OCI-LY1 (cell line): ENCODE data around the gene RHEX.

Source experiments
- H2AFZ ChIP-seq: fragments of 200-600 bp; sonication (generic), shearing (Covaris generic); 2 replicates; pipeline ENCODE4 v1.6.0; 2014; ENCODE audit warnings: antibody characterized with exemption, mild to moderate bottlenecking, low read length
- H3F3A ChIP-seq: fragments of 200-600 bp; sonication (generic), shearing (Covaris generic); 2 replicates; pipeline ENCODE4 v1.6.0; 2014; ENCODE audit warnings: mild to moderate bottlenecking, antibody characterized with exemption, low read length, moderate library complexity; ENCODE audit not compliant: insufficient read depth
- H3K27ac ChIP-seq: fragments of 200-600 bp; sonication (generic); 2 replicates; pipeline ENCODE4 v1.5.1; 2014; ENCODE audit warnings: low read length, mixed run types, mild to moderate bottlenecking, low read depth; ENCODE audit not compliant: poor library complexity, severe bottlenecking
- H3K27me3 ChIP-seq: fragments of 200-600 bp; sonication (generic); 2 replicates; pipeline ENCODE4 v1.6.0; 2014; ENCODE audit warnings: antibody characterized with exemption, mild to moderate bottlenecking, low read length, moderate library complexity; ENCODE audit not compliant: insufficient read depth
- H3K36me3 ChIP-seq: fragments of 200-600 bp; sonication (generic); 2 replicates; pipeline ENCODE4 v1.6.1; 2014; ENCODE audit warnings: mild to moderate bottlenecking, antibody characterized with exemption, low read length, moderate library complexity, mixed read lengths; ENCODE audit not compliant: insufficient read depth
- H3K4me1 ChIP-seq: fragments of 200-600 bp; sonication (generic); 2 replicates; pipeline ENCODE4 v1.5.1; 2014; ENCODE audit warnings: mild to moderate bottlenecking, low read length, moderate library complexity; ENCODE audit not compliant: insufficient read depth, severe bottlenecking
- H3K4me2 ChIP-seq: fragments of 200-600 bp; sonication (generic), shearing (Covaris generic); 2 replicates; pipeline ENCODE4 v1.6.1; 2014; ENCODE audit warnings: low read length
- H3K4me3 ChIP-seq: fragments of 200-600 bp; sonication (generic); 2 replicates; pipeline ENCODE4 v1.5.1; 2014; ENCODE audit warnings: low read length, low read depth, mild to moderate bottlenecking, mixed read lengths; ENCODE audit not compliant: poor library complexity, severe bottlenecking
- H3K79me2 ChIP-seq: fragments of 200-600 bp; shearing (Covaris generic); 2 replicates; pipeline ENCODE4 v1.6.1; 2016; ENCODE audit warnings: mixed run types, low read length, mixed read lengths; ENCODE audit not compliant: insufficient read depth
- H3K9ac ChIP-seq: fragments of 200-600 bp; sonication (generic), shearing (Covaris generic); 2 replicates; pipeline ENCODE4 v1.6.1; 2014; ENCODE audit warnings: mild to moderate bottlenecking, low read length, mixed read lengths
- H3K9me2 ChIP-seq: fragments of 200-600 bp; sonication (generic), shearing (Covaris generic); 2 replicates; pipeline ENCODE4 v1.6.1; 2014; ENCODE audit warnings: low read depth, mild to moderate bottlenecking, low read length, mixed read lengths
- H3K9me3 ChIP-seq: fragments of 200-600 bp; shearing (Covaris generic); 2 replicates; pipeline ENCODE4 v1.6.1; 2014; ENCODE audit warnings: low read length, mixed read lengths
- H4K20me1 ChIP-seq: fragments of 200-600 bp; sonication (generic), shearing (Covaris generic); 2 replicates; pipeline ENCODE4 v1.6.0; 2016; ENCODE audit warnings: mild to moderate bottlenecking, low read length; ENCODE audit not compliant: insufficient read depth
- CTCF ChIP-seq: fragments of 200-600 bp; sonication (generic), shearing (Covaris generic); IDR thresholded peaks from 2 replicates; pipeline ENCODE4 v1.5.1; 2017; ENCODE audit warnings: mild to moderate bottlenecking, antibody characterized with exemption, low read length, moderate library complexity, mixed read lengths
- EZH2 ChIP-seq: fragments of 200-600 bp; sonication (generic), shearing (Covaris generic); IDR thresholded peaks from 2 replicates; pipeline ENCODE4 v1.8.0; 2017; ENCODE audit warnings: borderline replicate concordance, mixed run types, mild to moderate bottlenecking, antibody characterized with exemption, low read length, moderate library complexity, mixed read lengths

RHEX gene

DNA sequence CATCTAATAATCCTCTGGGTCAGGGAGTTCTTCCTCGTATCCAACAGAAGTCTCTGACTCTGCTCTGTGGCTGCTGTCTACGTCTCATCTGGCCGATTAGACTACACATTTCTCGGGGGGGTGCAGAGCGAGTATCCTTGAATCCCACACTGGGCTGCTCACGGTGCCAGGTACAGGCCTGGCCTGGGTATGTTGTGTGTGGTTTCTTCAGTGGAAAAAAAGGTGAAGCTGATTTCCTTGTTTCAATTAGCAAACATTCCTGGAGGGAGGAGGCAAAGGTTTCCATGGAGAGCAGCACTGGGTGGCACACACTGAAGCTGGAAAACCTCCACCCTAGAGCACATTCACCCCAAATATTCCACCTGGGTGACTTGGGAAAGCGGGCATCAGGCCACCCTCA, 47.7 kb upstream of the RHEX start:
- Histone ChIP-seq H3K9me3 (no peaks in the 10 kb centered on the region), H3K27ac (no peak overlapping the region), H3K79me2 (no peaks in the 10 kb centered on the region), H3K4me2 (no peak overlapping the region), H4K20me1 (no peaks in the 10 kb centered on the region), H3K4me1 (no peaks in the 10 kb centered on the region), H3K9me2 (no peaks in the 10 kb centered on the region), H3F3A (no peaks in the 10 kb centered on the region), H2AFZ (no peak overlapping the region), H3K36me3 (no peaks in the 10 kb centered on the region), H3K4me3 (no peak overlapping the region), H3K27me3 (no peaks in the 10 kb centered on the region; the same call in 1 of the 2 replicates), H3K9ac (no peak overlapping the region)
- no peak for TF ChIP-seq CTCF
- no peak for TF ChIP-seq EZH2

- H3K27me3 ChIP-seq = no peaks in the 10 kb centered on the region; the same call in 1 of the 2 replicates
- H3K4me3 ChIP-seq = no peak overlapping the region
- H3K79me2 ChIP-seq = no peaks in the 10 kb centered on the region
- no peak overlapping the region for H2AFZ ChIP-seq
- H3K9me3 ChIP-seq = no peaks in the 10 kb centered on the region
- no peaks in the 10 kb centered on the region for H3K9me2 ChIP-seq
- no peaks in the 10 kb centered on the region for H3K4me1 ChIP-seq
- H3K27ac ChIP-seq = no peak overlapping the region
- no peaks in the 10 kb centered on the region for H3F3A ChIP-seq
- no peaks in the 10 kb centered on the region for H4K20me1 ChIP-seq
- no peak overlapping the region for H3K4me2 ChIP-seq
- no peak for TF ChIP-seq EZH2
- no peak for TF ChIP-seq CTCF
- no peaks in the 10 kb centered on the region for H3K36me3 ChIP-seq
- no peak overlapping the region for H3K9ac ChIP-seq
These were observed 47.2 kb upstream of the RHEX start for GRCh38 chr1:206005778-206006180.

- no peaks in the 10 kb centered on the region for H3K79me2 ChIP-seq
- H3K27me3 ChIP-seq = no peaks in the 10 kb centered on the region; the same call in 1 of the 2 replicates
- TF ChIP-seq CTCF (no peak), EZH2 (no peak)
- H3K36me3 ChIP-seq = no peaks in the 10 kb centered on the region
- H2AFZ ChIP-seq = no peak overlapping the region
- no peak overlapping the region for H3K27ac ChIP-seq
- no peaks in the 10 kb centered on the region for H3F3A ChIP-seq
- no peak overlapping the region for H3K9ac ChIP-seq
- H3K9me2 ChIP-seq = no peaks in the 10 kb centered on the region
- H3K4me1 ChIP-seq = peaks cover 3% of the 10 kb centered on the region
- H3K9me3 ChIP-seq = no peaks in the 10 kb centered on the region
- no peak overlapping the region for H3K4me3 ChIP-seq
- no peaks in the 10 kb centered on the region for H4K20me1 ChIP-seq
- H3K4me2 ChIP-seq = no peak overlapping the region
These were observed 46.0 kb upstream of the RHEX start for GRCh38 chr1:206006946-206007345.
